ENCODE measurements around the gene TYK2.

Gene TYK2

GRCh38 chr19:10421240-10422045, 41.1 kb upstream of the TYK2 start:
- no peak for DNase-seq (ENCODE audit: low read depth)
- TF ChIP-seq, protein P1, sequence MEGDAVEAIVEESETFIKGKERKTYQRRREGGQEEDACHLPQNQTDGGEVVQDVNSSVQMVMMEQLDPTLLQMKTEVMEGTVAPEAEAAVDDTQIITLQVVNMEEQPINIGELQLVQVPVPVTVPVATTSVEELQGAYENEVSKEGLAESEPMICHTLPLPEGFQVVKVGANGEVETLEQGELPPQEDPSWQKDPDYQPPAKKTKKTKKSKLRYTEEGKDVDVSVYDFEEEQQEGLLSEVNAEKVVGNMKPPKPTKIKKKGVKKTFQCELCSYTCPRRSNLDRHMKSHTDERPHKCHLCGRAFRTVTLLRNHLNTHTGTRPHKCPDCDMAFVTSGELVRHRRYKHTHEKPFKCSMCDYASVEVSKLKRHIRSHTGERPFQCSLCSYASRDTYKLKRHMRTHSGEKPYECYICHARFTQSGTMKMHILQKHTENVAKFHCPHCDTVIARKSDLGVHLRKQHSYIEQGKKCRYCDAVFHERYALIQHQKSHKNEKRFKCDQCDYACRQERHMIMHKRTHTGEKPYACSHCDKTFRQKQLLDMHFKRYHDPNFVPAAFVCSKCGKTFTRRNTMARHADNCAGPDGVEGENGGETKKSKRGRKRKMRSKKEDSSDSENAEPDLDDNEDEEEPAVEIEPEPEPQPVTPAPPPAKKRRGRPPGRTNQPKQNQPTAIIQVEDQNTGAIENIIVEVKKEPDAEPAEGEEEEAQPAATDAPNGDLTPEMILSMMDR (IDR thresholded peaks at IDR 0.05; ENCODE audit: low read depth, low read length, missing control alignments), result no peak
- H3K4me3 ChIP-seq (ENCODE audit: low read depth, low read length), result no peak overlapping the region
- in situ Hi-C loops (cut with HindIII; ENCODE audit: low sequenced_read_pairs), result no loop called here

DNA sequence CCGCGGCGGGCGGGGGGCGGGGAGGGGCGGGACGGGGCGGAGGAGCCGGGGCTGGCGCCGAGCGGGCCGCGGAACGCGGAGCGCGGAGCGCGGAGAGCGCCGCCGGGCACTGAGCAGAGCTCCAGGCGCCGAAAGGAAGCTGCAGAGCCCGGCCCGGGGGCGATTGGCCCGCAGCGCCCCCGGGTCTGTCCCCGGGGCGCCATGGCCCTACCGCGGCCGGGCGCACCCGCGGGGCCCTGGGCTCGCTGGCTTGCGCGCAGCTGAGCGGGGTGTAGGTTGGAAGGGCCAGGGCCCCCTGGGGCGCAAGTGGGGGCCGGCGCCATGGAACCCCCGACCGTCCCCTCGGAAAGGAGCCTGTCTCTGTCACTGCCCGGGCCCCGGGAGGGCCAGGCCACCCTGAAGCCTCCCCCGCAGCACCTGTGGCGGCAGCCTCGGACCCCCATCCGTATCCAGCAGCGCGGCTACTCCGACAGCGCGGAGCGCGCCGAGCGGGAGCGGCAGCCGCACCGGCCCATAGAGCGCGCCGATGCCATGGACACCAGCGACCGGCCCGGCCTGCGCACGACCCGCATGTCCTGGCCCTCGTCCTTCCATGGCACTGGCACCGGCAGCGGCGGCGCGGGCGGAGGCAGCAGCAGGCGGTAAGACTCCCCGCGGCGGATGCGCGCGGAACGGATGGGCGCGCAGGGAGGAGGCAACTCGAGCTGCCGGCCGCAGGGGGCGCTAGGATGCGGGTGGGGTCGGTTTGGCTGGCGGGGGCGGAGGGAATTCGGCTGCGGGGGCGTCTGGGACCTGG, 40.3 kb upstream of the TYK2 start, which contains the start of gene PDE4A:
Gene PDE4A, plus strand, starts transcription at position 95 of the 796 bp plus-strand sequence. Its CDS starts 227 bp downstream, at position 322.
- peak within 1 kb of the TSS; percentile 22 for H3K4me3 ChIP-seq (ENCODE audit: low read depth, low read length)
- TF ChIP-seq, protein P1 (IDR thresholded peaks at IDR 0.05; ENCODE audit: low read depth, low read length, missing control alignments), result no peak
- no peak for DNase-seq (ENCODE audit: low read depth)
- in situ Hi-C loops (cut with HindIII; ENCODE audit: low sequenced_read_pairs), result no loop called here

DNA sequence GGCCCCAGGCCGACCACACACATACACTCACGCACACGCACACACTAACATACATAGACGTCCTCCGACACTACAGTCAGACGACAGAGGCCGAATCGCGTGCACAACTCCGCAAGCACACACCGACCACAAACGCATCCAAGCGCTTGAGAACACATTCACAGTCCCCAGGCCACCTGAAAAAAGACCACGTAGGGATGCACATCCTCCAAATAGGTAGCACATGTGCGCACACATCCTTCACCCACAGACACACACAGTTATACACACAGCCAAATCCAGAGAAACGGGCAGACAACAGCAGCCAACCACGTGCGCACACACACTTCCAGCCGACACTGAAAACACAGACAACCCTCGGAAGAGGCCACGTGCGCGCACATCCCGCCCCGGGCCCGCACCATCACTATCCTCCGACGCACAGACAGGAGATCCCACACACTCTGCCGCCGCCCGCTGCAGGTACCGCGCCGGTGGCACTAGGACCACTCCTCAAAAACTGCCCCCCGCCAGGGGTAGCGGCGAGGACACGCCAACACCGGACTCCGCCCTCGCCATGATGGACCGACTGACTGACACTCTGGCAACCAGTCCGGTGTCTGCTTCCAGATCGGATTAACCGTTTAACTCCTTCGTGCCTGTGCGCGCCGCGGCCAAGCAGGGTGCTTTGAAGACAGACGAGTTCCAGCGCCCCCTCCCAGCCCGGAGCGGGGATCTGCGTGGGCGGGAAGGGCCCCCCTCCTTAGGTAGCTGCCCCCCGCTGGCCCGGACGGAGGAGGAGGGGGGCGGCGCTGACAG, 39.5 kb upstream of the TYK2 start:
- TF ChIP-seq, protein P1 (IDR thresholded peaks at IDR 0.05; ENCODE audit: low read depth, low read length, missing control alignments), result no peak
- no peak for DNase-seq (ENCODE audit: low read depth)
- in situ Hi-C loops (cut with HindIII; ENCODE audit: low sequenced_read_pairs), result no loop called here
- H3K4me3 ChIP-seq (ENCODE audit: low read depth, low read length), result peak overlapping the region; percentile 22

- in situ Hi-C loops (cut with HindIII; ENCODE audit: low sequenced_read_pairs), result no loop called here
- TF ChIP-seq, protein P1 (IDR thresholded peaks at IDR 0.05; ENCODE audit: low read depth, low read length, missing control alignments), result no peak
- H3K4me3 ChIP-seq (ENCODE audit: low read depth, low read length), result no peak overlapping the region
- no peak for DNase-seq (ENCODE audit: low read depth)
Measured at GRCh38 chr19:10419200-10419645, 38.9 kb upstream of the TYK2 start.

DNA sequence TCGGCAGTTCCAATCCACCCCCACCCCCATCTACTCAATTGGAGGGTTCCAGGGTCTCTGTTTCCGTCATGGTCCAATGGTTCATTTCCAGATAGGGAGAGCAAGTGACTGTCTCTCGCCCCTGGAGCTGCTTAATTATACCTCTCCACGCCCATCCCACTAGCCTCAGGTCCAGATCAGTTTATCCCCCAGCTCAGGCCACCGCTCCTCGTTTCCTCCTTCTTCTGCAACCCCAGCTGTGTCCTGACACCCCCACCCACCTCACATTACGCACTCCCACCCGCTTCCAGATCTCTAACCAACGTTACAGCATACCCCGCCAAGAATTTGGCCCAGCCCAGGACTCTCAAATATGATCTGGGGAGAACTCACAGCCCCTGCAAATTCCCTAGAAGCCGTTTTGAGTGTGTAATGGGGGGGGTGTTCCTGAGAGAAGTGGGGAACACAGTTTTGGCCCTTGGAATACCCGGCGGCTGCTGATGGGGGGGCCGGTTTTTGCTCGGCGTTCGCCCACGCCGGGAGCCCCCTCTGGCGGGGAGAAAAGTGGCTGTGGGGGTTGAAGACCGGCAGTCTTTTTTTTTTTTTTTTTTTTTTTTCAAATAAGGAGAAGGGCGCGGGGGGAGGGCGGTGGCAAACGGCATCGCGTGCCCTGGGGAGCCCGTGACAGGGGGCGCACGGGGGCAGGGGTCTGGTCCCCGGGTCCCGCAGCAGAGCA, 38.3 kb upstream of the TYK2 start:
- TF ChIP-seq, protein P1 (IDR thresholded peaks at IDR 0.05; ENCODE audit: low read depth, low read length, missing control alignments), result peak; percentile 10
- in situ Hi-C loops (cut with HindIII; ENCODE audit: low sequenced_read_pairs), result no loop called here
- no peak for DNase-seq (ENCODE audit: low read depth)
- no peak overlapping the region for H3K4me3 ChIP-seq (ENCODE audit: low read depth, low read length)

GRCh38 chr19:10418235-10418484, 37.8 kb upstream of the TYK2 start:
- no peak overlapping the region for H3K4me3 ChIP-seq (ENCODE audit: low read depth, low read length)
- in situ Hi-C loops (cut with HindIII; ENCODE audit: low sequenced_read_pairs), result no loop called here
- TF ChIP-seq, protein P1 (IDR thresholded peaks at IDR 0.05; ENCODE audit: low read depth, low read length, missing control alignments), result no peak
- no peak for DNase-seq (ENCODE audit: low read depth)

Measured in astrocyte of the cerebellum (primary cell).